B cell (primary cell): ENCODE measurements around the gene SCML1.

Experiments used
- EZH2 ChIP-seq: IDR thresholded peaks from 2 replicates; pipeline ENCODE4 v1.6.1; 2012; ENCODE audit warnings: borderline replicate concordance, low read depth, mild to moderate bottlenecking, moderate library complexity, low read length; ENCODE audit not compliant: insufficient read depth, poor library complexity, severe bottlenecking
- TF ChIP-seq, protein P1 (sequence below): fragments of 200-600 bp; IDR thresholded peaks from one replicate; pipeline ENCODE4 v1.8.0; 2022; ENCODE audit warnings: antibody characterized with exemption, mild to moderate bottlenecking

GRCh38 chrX:17707731-17708130 lies 29.6 kb upstream of the SCML1 start:
- TF ChIP-seq, protein P1, sequence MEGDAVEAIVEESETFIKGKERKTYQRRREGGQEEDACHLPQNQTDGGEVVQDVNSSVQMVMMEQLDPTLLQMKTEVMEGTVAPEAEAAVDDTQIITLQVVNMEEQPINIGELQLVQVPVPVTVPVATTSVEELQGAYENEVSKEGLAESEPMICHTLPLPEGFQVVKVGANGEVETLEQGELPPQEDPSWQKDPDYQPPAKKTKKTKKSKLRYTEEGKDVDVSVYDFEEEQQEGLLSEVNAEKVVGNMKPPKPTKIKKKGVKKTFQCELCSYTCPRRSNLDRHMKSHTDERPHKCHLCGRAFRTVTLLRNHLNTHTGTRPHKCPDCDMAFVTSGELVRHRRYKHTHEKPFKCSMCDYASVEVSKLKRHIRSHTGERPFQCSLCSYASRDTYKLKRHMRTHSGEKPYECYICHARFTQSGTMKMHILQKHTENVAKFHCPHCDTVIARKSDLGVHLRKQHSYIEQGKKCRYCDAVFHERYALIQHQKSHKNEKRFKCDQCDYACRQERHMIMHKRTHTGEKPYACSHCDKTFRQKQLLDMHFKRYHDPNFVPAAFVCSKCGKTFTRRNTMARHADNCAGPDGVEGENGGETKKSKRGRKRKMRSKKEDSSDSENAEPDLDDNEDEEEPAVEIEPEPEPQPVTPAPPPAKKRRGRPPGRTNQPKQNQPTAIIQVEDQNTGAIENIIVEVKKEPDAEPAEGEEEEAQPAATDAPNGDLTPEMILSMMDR: no peak
- TF ChIP-seq EZH2: no peak
